ENCODE measurements around the gene FARSA. TPM values are rescaled to one million over a fixed set of nuclear protein-coding genes. Genes with fewer than 3 reads are reported as not detected.
"Not testable (repeated sequence)": the region's sequence is repeated elsewhere in the genome, so short reads cannot be mapped to it uniquely, and the experiment has no call there.

Gene FARSA
- total RNA-seq, 6 experiments from 2014 or later: 87.8 to 101 (median 90.4) TPM

- H3K27ac Mint-ChIP-seq: peak overlapping the region; percentile 79
- H3K4me3 Mint-ChIP-seq: peak overlapping the region; percentile 97
- peaks cover 6% of the 10 kb centered on the region for H3K27me3 Mint-ChIP-seq (ENCODE audit: insufficient read depth)
- H3K4me1 Mint-ChIP-seq (ENCODE audit: low read depth): peaks cover 20% of the 10 kb centered on the region
- H3K9me3 Mint-ChIP-seq: no peaks in the 10 kb centered on the region
- no peaks in the 10 kb centered on the region for H3K36me3 Mint-ChIP-seq (ENCODE audit: low read depth)
- no peak for DNase-seq
- no peak for TF ChIP-seq CTCF (IDR thresholded peaks at IDR 0.05)
These were observed 41.9 kb downstream of the FARSA start for GRCh38 chr19:12891553-12892021.

DNA sequence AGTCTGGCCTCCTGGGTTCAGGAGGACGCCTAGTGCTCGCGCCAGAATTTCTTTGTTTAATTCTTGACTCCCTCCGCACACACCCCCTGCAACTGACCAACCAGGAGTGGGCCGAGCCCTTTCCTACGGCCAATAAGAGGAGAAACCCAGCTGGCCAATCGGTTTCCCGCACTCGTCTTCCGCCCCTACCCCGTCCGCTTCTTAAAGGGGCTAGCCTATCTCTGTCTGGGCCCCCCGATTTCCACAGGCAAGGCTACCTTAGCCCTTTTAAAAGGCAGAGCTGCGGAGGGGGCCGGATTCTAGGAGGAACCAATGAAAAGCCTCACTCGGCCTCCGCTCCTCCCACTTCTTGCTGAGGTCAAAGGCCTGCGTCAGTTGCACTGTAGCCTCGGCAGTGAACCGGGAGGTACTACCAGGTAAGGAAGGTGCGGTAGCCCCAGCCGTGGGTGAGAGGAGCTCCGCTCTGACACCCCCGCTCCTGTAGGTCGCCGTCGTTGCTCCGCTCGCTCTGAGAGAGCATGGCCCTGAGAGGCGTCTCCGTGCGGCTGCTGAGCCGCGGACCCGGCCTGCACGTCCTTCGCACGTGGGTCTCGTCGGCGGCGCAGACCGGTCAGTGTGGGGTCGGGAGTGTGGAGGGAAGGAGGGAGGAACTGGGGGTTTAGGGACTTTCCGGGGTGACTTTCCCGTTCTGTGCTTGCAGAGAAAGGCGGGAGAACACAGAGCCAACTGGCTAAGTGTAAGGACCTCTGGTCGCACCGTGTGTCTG is 42.5 kb downstream of the FARSA start, which contains the start of gene GCDH:
TSS of gene GCDH (plus strand) at position 374 of the 766 bp plus-strand sequence. CDS start at position 519, 145 bp downstream.
- no peak for TF ChIP-seq CTCF (IDR thresholded peaks at IDR 0.05)
- peak within 1 kb of the TSS; percentile 97 for H3K4me3 Mint-ChIP-seq
- no peaks in the 10 kb centered on the region for H3K36me3 Mint-ChIP-seq (ENCODE audit: low read depth)
- no peaks in the 10 kb centered on the region for H3K9me3 Mint-ChIP-seq
- DNase-seq: peak; percentile 98
- H3K27me3 Mint-ChIP-seq (ENCODE audit: insufficient read depth): peaks cover 6% of the 10 kb centered on the region
- peak within 1 kb of the TSS; percentile 79 for H3K27ac Mint-ChIP-seq
- peaks cover 20% of the 10 kb centered on the region for H3K4me1 Mint-ChIP-seq (ENCODE audit: low read depth)

DNA sequence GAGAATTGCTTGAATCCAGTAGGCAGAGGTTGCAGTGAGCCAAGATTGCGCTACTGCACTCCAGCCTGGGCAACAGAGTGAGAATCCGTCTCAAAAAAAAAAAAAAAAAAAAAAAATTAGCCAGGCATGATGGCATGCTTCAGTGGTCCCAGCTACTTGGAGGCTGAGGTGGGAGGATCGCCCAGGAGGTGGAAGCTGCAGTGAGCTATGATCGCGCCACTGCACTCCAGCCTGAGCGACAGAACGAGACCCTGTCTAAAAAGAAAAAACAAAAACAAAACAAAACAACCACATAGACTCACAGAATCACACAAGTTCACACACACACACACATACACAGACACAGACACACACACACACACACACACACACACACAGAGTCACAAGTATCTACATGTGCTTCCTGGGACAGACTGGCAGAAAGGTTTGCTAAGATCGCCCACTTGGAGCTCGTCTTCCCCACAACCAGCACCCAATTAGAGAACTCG is 43.2 kb downstream of the FARSA start:
- not testable (repeated sequence) for H3K36me3 Mint-ChIP-seq (ENCODE audit: low read depth); H3K9me3 Mint-ChIP-seq; H3K27me3 Mint-ChIP-seq (ENCODE audit: insufficient read depth); DNase-seq
- Mint-ChIP-seq H3K27ac (peak overlapping the region; percentile 79), H3K4me1 (ENCODE audit: low read depth) (peaks cover 20% of the 10 kb centered on the region), H3K4me3 (peak overlapping the region; percentile 97)

- no peak overlapping the region for H3K4me3 Mint-ChIP-seq
- no peaks in the 10 kb centered on the region for H3K36me3 Mint-ChIP-seq (ENCODE audit: low read depth)
- H3K4me1 Mint-ChIP-seq (ENCODE audit: low read depth): peaks cover 20% of the 10 kb centered on the region
- peaks cover 11% of the 10 kb centered on the region for H3K9me3 Mint-ChIP-seq
- TF ChIP-seq CTCF (IDR thresholded peaks at IDR 0.05): no peak
- DNase-seq: no peak
- peaks cover 6% of the 10 kb centered on the region for H3K27me3 Mint-ChIP-seq (ENCODE audit: insufficient read depth)
- H3K27ac Mint-ChIP-seq: no peak overlapping the region
These were observed 45.4 kb downstream of the FARSA start for GRCh38 chr19:12888006-12888603.

GRCh38 chr19:12886969-12887747 is 46.4 kb downstream of the FARSA start, which contains the start of gene KLF1:
KLF1 (minus strand) TSS chr19:12887201; CDS start chr19:12887140, 61 bp downstream.
- no peak for DNase-seq
- no peak within 1 kb of the TSS for H3K4me3 Mint-ChIP-seq
- H3K27me3 Mint-ChIP-seq (ENCODE audit: insufficient read depth): peaks cover 6% of the 10 kb centered on the region
- H3K9me3 Mint-ChIP-seq: peaks cover 11% of the 10 kb centered on the region
- H3K4me1 Mint-ChIP-seq (ENCODE audit: low read depth): peaks cover 18% of the 10 kb centered on the region
- H3K36me3 Mint-ChIP-seq (ENCODE audit: low read depth): no peaks in the 10 kb centered on the region
- TF ChIP-seq CTCF (IDR thresholded peaks at IDR 0.05): no peak
- H3K27ac Mint-ChIP-seq: no peak within 1 kb of the TSS

Data from HFFc6 (cell line).